H9 (cell line): ENCODE measurements around the gene C16orf95. TPM values are rescaled to one million over a fixed set of nuclear protein-coding genes. Genes with fewer than 3 reads are reported as not detected.

Experiments used
- DNase-seq: peaks from one replicate; pipeline ENCODE4 v3.0.0-alpha.2; 2017
- H2AFZ ChIP-seq: one replicate; pipeline ENCODE4 v1.6.1; 2013; ENCODE audit warnings: mild to moderate bottlenecking, low read length, control low read depth, moderate library complexity
- H2AK5ac ChIP-seq: 2 replicates; pipeline ENCODE4 v1.6.1; 2013; ENCODE audit warnings: low read length, control low read depth, mixed read lengths; ENCODE audit not compliant: insufficient read length
- H2BK120ac ChIP-seq: one replicate; pipeline ENCODE4 v1.6.1; 2013; ENCODE audit warnings: low read depth, mild to moderate bottlenecking, low read length, control low read depth, inconsistent platforms; ENCODE audit not compliant: poor library complexity, severe bottlenecking
- H2BK12ac ChIP-seq: 2 replicates; pipeline ENCODE4 v1.6.1; 2013; ENCODE audit warnings: low read length, control low read depth, mixed read lengths, low read depth; ENCODE audit not compliant: insufficient read length
- H2BK15ac ChIP-seq: 2 replicates; pipeline ENCODE4 v1.6.1; 2013; ENCODE audit warnings: low read depth, low read length, control low read depth
- H2BK20ac ChIP-seq: one replicate; pipeline ENCODE4 v1.6.1; 2013; ENCODE audit warnings: low read depth, mild to moderate bottlenecking, low read length, control low read depth, inconsistent platforms; ENCODE audit not compliant: poor library complexity, severe bottlenecking
- H2BK5ac ChIP-seq: 2 replicates; pipeline ENCODE4 v1.6.1; 2013; ENCODE audit warnings: low read length, control low read depth, mixed read lengths; ENCODE audit not compliant: insufficient read length
- H3K14ac ChIP-seq: 2 replicates; pipeline ENCODE4 v1.6.1; 2013; ENCODE audit warnings: low read length, control low read depth; ENCODE audit not compliant: insufficient read depth
- H3K18ac ChIP-seq: 2 replicates; pipeline ENCODE4 v1.6.1; 2013; ENCODE audit warnings: low read depth, mild to moderate bottlenecking, mixed read lengths, low read length, control low read depth; ENCODE audit not compliant: insufficient read length
- H3K23ac ChIP-seq: 2 replicates; pipeline ENCODE4 v1.6.1; 2013; ENCODE audit warnings: low read length, control low read depth, mixed read lengths, low read depth; ENCODE audit not compliant: insufficient read length
- H3K23me2 ChIP-seq: 2 replicates; pipeline ENCODE4 v1.6.1; 2013; ENCODE audit warnings: low read depth, mild to moderate bottlenecking, mixed read lengths, low read length, control low read depth; ENCODE audit not compliant: insufficient read length, poor library complexity, severe bottlenecking
- H3K27ac ChIP-seq: 2 replicates; pipeline ENCODE4 v1.5.1; 2013; ENCODE audit warnings: low read length, control low read depth, mixed read lengths, low read depth; ENCODE audit not compliant: insufficient read length
- H3K27me3 ChIP-seq: 2 replicates; pipeline ENCODE4 v1.6.1; 2013; ENCODE audit warnings: low read length, control low read depth, inconsistent platforms; ENCODE audit not compliant: insufficient read depth
- H3K4ac ChIP-seq: 2 replicates; pipeline ENCODE4 v1.6.1; 2013; ENCODE audit warnings: low read depth, mild to moderate bottlenecking, control low read depth, inconsistent platforms, low read length, moderate library complexity
- H3K4me1 ChIP-seq: 2 replicates; pipeline ENCODE4 v1.6.1; 2013; ENCODE audit warnings: low read length, control low read depth, inconsistent platforms; ENCODE audit not compliant: insufficient read depth
- H3K4me2 ChIP-seq: 2 replicates; pipeline ENCODE4 v1.6.1; 2013; ENCODE audit warnings: low read length, control low read depth, mixed read lengths; ENCODE audit not compliant: insufficient read length, insufficient read depth
- H3K56ac ChIP-seq: 2 replicates; pipeline ENCODE4 v1.6.1; 2013; ENCODE audit warnings: low read depth, mild to moderate bottlenecking, mixed read lengths, low read length, control low read depth; ENCODE audit not compliant: insufficient read length
- H3K79me1 ChIP-seq: 2 replicates; pipeline ENCODE4 v1.6.1; 2013; ENCODE audit warnings: low read depth, mild to moderate bottlenecking, moderate library complexity, low read length, control low read depth, inconsistent platforms; ENCODE audit not compliant: insufficient read depth, poor library complexity, severe bottlenecking
- H3K79me2 ChIP-seq: 2 replicates; pipeline ENCODE4 v1.6.1; 2013; ENCODE audit warnings: low read length, control low read depth, inconsistent platforms; ENCODE audit not compliant: insufficient read depth
- H3K9ac ChIP-seq: 2 replicates; pipeline ENCODE4 v1.6.1; 2013; ENCODE audit warnings: low read length, control low read depth, mixed read lengths; ENCODE audit not compliant: insufficient read length; ENCODE audit errors: extremely low read depth
- H3K9me3 ChIP-seq: one replicate; pipeline ENCODE4 v1.6.1; 2013; ENCODE audit warnings: low read depth, low read length, inconsistent platforms; ENCODE audit not compliant: control insufficient read depth
- H3T11ph ChIP-seq: one replicate; pipeline ENCODE4 v1.6.1; 2013; ENCODE audit warnings: mild to moderate bottlenecking, low read length, control low read depth, inconsistent platforms
- H4K20me1 ChIP-seq: one replicate; pipeline ENCODE4 v1.6.1; 2013; ENCODE audit not compliant: control insufficient read depth, insufficient read length, insufficient read depth
- H4K5ac ChIP-seq: 2 replicates; pipeline ENCODE4 v1.6.1; 2013; ENCODE audit warnings: low read depth, mild to moderate bottlenecking, mixed read lengths, low read length, control low read depth; ENCODE audit not compliant: insufficient read length
- H4K8ac ChIP-seq: replicated peaks from 2 replicates; pipeline ENCODE4 v1.6.1; 2013; ENCODE audit warnings: low read length, control low read depth, mixed read lengths, low read depth; ENCODE audit not compliant: insufficient read length
- H4K91ac ChIP-seq: 2 replicates; pipeline ENCODE4 v1.6.1; 2013; ENCODE audit warnings: low read depth, mild to moderate bottlenecking, moderate library complexity, mixed read lengths, low read length, control low read depth; ENCODE audit not compliant: insufficient read length
- H3K27ac Mint-ChIP-seq, 3 experiments: 2 replicates in 2 of 3; 3 replicates in 1 of 3; pipeline ENCODE4 v1.8.0; 2020 to 2021; ENCODE audit warnings: mixed read lengths in 3 of 3, mild to moderate bottlenecking in 1 of 3, moderate library complexity in 1 of 3
- H3K27me3 Mint-ChIP-seq: 2 replicates; pipeline ENCODE4 v1.8.0; 2021; ENCODE audit warnings: low read depth, mild to moderate bottlenecking, moderate library complexity, mixed read lengths
- H3K36me3 Mint-ChIP-seq, 3 experiments: 2 replicates in 2 of 3; 3 replicates in 1 of 3; pipeline ENCODE4 v1.8.0; 2020 to 2021; ENCODE audit warnings: low read depth in 3 of 3, mixed read lengths in 3 of 3; ENCODE audit not compliant: insufficient read depth in 1 of 3
- H3K4me1 Mint-ChIP-seq, 2 experiments: 2 replicates each; pipeline ENCODE4 v1.8.0; 2020; ENCODE audit warnings: mixed read lengths in 2 of 2
- H3K4me3 Mint-ChIP-seq, 2 experiments: 2 replicates in 1 of 2; 3 replicates in 1 of 2; pipeline ENCODE4 v1.8.0; 2020 to 2021; ENCODE audit warnings: mild to moderate bottlenecking in 2 of 2, mixed read lengths in 2 of 2, moderate library complexity in 1 of 2
- H3K9me3 Mint-ChIP-seq, 2 experiments: 2 replicates in 1 of 2; 3 replicates in 1 of 2; pipeline ENCODE4 v1.8.0; 2020; ENCODE audit warnings: mild to moderate bottlenecking in 2 of 2, mixed read lengths in 2 of 2, moderate library complexity in 1 of 2
- CTCF ChIP-seq: fragments of 200-600 bp; sonication (generic); conservative IDR thresholded peaks from 3 replicates; pipeline ENCODE4 v1.8.0; 2021; ENCODE audit warnings: antibody characterized with exemption, mild to moderate bottlenecking
- WGBS: extraction: QIAGEN DNeasy Blood & Tissue Kit; methylation state at CpG from one replicate; pipeline ENCODE4 v1.1.7; 2013; ENCODE audit warnings: missing lambda C conversion rate, low lambda C conversion rate, mixed read lengths; ENCODE audit not compliant: insufficient read length; ENCODE audit errors: extremely low coverage; 5-methylcytosine and 5-hydroxymethylcytosine counted together
- long read RNA-seq: library from polyadenylated mRNA; unstranded; transcript quantifications from one replicate; pipeline ENCODE4 v2.0.0, GENCODE V29; 2020
- total RNA-seq: library from RNA; stranded (reverse); gene quantifications from 2 replicates; pipeline ENCODE4 v1.2.1, GENCODE V29; 2021

Gene C16orf95, protein sequence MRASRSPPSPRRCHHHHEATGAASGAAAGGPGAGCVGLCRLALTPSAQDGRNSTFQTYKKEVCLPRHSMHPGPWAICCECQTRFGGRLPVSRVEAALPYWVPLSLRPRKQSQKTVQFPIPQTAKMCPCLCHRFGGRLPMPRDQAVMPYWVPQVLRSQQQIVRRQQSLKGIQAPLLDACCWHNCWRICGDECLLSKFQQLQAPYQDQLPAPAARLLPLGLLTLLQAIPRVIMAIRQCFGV
- 4.5 and 5.6 TPM in 2 replicates for total RNA-seq
- long read RNA-seq, partial matches to known transcripts, result 0 of 9 reads
- long read RNA-seq, other reads (novel, unspliced or antisense), result 1 of 9 reads

DNA sequence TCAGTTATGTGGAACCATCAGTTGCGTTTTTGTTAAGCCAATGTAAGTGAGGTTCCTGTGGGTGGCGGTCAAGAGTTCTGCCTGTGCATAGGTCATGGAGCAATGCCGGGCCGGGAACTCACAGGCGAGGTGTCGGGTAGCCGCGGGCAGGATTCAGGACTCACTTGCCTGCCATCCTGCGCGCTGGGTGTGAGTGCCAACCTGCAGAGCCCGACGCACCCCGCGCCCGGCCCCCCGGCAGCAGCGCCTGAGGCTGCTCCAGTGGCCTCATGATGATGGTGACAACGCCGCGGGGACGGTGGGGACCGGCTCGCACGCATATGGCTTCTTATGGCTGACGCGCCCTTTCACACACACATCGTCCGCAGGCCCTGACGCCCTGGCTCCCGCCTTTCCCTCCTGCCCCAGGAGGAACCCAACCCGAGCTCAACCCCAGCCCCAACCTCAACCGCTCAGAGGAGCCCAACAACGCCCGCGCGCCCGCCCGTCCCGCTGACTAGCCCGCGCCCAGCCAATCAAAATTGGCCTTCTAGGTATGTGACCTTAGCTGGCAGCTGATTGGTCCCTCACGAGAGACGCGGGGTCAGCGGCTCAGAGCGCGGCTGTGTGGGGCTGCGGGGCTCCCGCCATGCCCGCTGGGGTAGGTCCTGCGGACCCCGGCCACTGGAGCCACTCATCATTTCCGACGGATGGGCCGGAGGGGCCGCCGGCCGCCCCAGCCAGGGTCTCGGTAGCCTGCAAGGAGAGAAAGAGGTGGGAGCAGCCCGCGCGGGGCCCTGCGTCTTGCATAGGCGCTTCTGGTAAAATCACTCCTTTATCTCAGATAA, at the start of gene C16orf95:
Gene C16orf95, minus strand, starts transcription at position 470 of the 827 bp plus-strand sequence. Its CDS starts 150 bp downstream, at position 320.
- Histone ChIP-seq H3K14ac (peak within 1 kb of the TSS; percentile 91), H2BK5ac (no peak within 1 kb of the TSS), H2AK5ac (no peak within 1 kb of the TSS), H4K5ac (no peak within 1 kb of the TSS), H2AFZ (no peak within 1 kb of the TSS), H2BK15ac (no peak within 1 kb of the TSS), H3K79me1 (no peaks in the 10 kb centered on the region), H2BK12ac (no peak within 1 kb of the TSS), H3K4me1 (no peaks in the 10 kb centered on the region), H2BK120ac (peak within 1 kb of the TSS; percentile 3), H3K79me2 (peaks cover 7% of the 10 kb centered on the region; the same call in 1 of the 2 replicates), H3K4ac (no peak within 1 kb of the TSS; the same call in 1 of the 2 replicates), H3K23me2 (peaks cover 11% of the 10 kb centered on the region), H4K20me1 (no peaks in the 10 kb centered on the region), H3K4me2 (peak within 1 kb of the TSS; percentile 81), H4K91ac (no peak within 1 kb of the TSS), H3K23ac (no peak within 1 kb of the TSS), H3K9me3 (no peaks in the 10 kb centered on the region), H3K27ac (no peak within 1 kb of the TSS), H4K8ac (no peak within 1 kb of the TSS), H3K18ac (peak within 1 kb of the TSS; percentile 83), H3T11ph (no peak within 1 kb of the TSS), H3K9ac (peak within 1 kb of the TSS; percentile 82), H3K56ac (no peak within 1 kb of the TSS), H3K27me3 (no peaks in the 10 kb centered on the region), H2BK20ac (no peak within 1 kb of the TSS)
- H3K4me3 Mint-ChIP-seq, result peak within 1 kb of the TSS; percentile 89 to 96
- peak; percentile 67 for TF ChIP-seq CTCF
- no peaks in the 10 kb centered on the region for H3K27me3 Mint-ChIP-seq
- peak; percentile 95 for DNase-seq
- H3K36me3 Mint-ChIP-seq, result peaks cover 0 to 10% (median 3%) of the 10 kb centered on the region in 3 experiments; a peak in 2 of 7 replicates
- peak within 1 kb of the TSS; percentile 93 to 97 (median 95) for H3K27ac Mint-ChIP-seq
- H3K4me1 Mint-ChIP-seq, result peaks cover 7% of the 10 kb centered on the region in 2 experiments
- no CpG with 5 or more reads among the region's 64 CpGs for WGBS
- no peaks in the 10 kb centered on the region for H3K9me3 Mint-ChIP-seq
